HCT116 (cell line): ENCODE results near the gene TMEM14A.

Source experiments
- CEBPB ChIP-seq: IDR thresholded peaks from 2 replicates; pipeline ENCODE4 v1.6.1; 2012; ENCODE audit warnings: low read depth
- CTCF ChIP-seq, 3 experiments: fragments of 200-600 bp in 1 of 3; sonication (generic) in 1 of 3; IDR thresholded peaks in 2 of 3; conservative IDR thresholded peaks in 1 of 3; 2 replicates each; pipeline ENCODE4 v1.5.1; 2012 to 2017; ENCODE audit warnings: low read depth in 2 of 3, low read length in 2 of 3, antibody characterized with exemption in 1 of 3, borderline replicate concordance in 1 of 3, control low read depth in 1 of 3, mild to moderate bottlenecking in 1 of 3, mixed read lengths in 1 of 3, mixed run types in 1 of 3, moderate library complexity in 1 of 3; ENCODE audit not compliant: insufficient read depth in 1 of 3
- EGR1 ChIP-seq: IDR thresholded peaks from 2 replicates; pipeline ENCODE4 v1.6.1; 2012; ENCODE audit warnings: low read depth
- EZH2 ChIP-seq: fragments of 200-600 bp; sonication (generic); IDR thresholded peaks from 2 replicates; pipeline ENCODE4 v1.6.1; 2017; ENCODE audit warnings: antibody characterized with exemption, mixed run types
- EZH2phosphoT487 ChIP-seq: fragments of 200-600 bp; IDR thresholded peaks from 2 replicates; pipeline ENCODE4 v1.6.1; 2018; ENCODE audit warnings: antibody characterized with exemption, borderline replicate concordance
- MAX ChIP-seq: IDR thresholded peaks from 2 replicates; pipeline ENCODE4 v1.6.1; 2012
- POLR2A ChIP-seq: IDR thresholded peaks from 2 replicates; pipeline ENCODE4 v1.7.0; 2011; ENCODE audit warnings: borderline replicate concordance; ENCODE audit not compliant: insufficient read depth, insufficient read length; ENCODE audit errors: extremely low read depth
- POLR2AphosphoS5 ChIP-seq: IDR thresholded peaks from 2 replicates; pipeline ENCODE4 v1.6.1; 2011; ENCODE audit warnings: mild to moderate bottlenecking, low read depth, low read length, moderate library complexity
- RAD21 ChIP-seq: IDR thresholded peaks from 2 replicates; pipeline ENCODE4 v1.6.1; 2012; ENCODE audit warnings: low read depth, mild to moderate bottlenecking
- SP1 ChIP-seq: IDR thresholded peaks from 2 replicates; pipeline ENCODE4 v1.6.1; 2012; ENCODE audit warnings: low read depth
- YY1 ChIP-seq: IDR thresholded peaks from 2 replicates; pipeline ENCODE4 v1.6.1; 2011; ENCODE audit warnings: low read length, low read depth, moderate library complexity, mild to moderate bottlenecking; ENCODE audit not compliant: insufficient replicate concordance; ENCODE audit errors: extremely low read depth
- ZBTB33 ChIP-seq: IDR thresholded peaks from 2 replicates; pipeline ENCODE4 v1.6.1; 2011; ENCODE audit warnings: mild to moderate bottlenecking, low read length, moderate library complexity; ENCODE audit not compliant: insufficient replicate concordance; ENCODE audit errors: extremely low read depth
- ZNF274 ChIP-seq: fragments of 200-500 bp; sonication (Bioruptor generic); IDR thresholded peaks from 2 replicates; pipeline ENCODE4 v1.6.1; 2014; ENCODE audit warnings: mild to moderate bottlenecking, low read depth, low read length, inconsistent platforms

GRCh38 chr6:52661551-52661950, 9.4 kb upstream of the TMEM14A start:
- TF ChIP-seq EZH2, result no peak
- TF ChIP-seq SP1, result no peak
- TF ChIP-seq CTCF (IDR thresholded peaks at IDR 0.05 in 2 of 3, conservative IDR thresholded peaks at IDR 0.05 in 1 of 3; ENCODE audit: borderline replicate concordance in 1 of 3, insufficient read depth in 1 of 3, low read depth in 2 of 3, low read length in 2 of 3), result no peak
- no peak for TF ChIP-seq CEBPB
- TF ChIP-seq POLR2AphosphoS5, result no peak
- no peak for TF ChIP-seq POLR2A
- no peak for TF ChIP-seq YY1
- no peak for TF ChIP-seq RAD21
- TF ChIP-seq ZNF274, result no peak
- no peak for TF ChIP-seq MAX
- TF ChIP-seq EZH2phosphoT487, result no peak
- TF ChIP-seq EGR1, result no peak
- TF ChIP-seq ZBTB33, result no peak
